GM23338 (cell line): Measurements from ENCODE around the gene ZNF792.
"Not testable (repeated sequence)": the region's sequence is repeated elsewhere in the genome, so short reads cannot be mapped to it uniquely, and the experiment has no call there.

Experiments
- CREB1 ChIP-seq: fragments of 250-450 bp; sonication (Bioruptor Pico); IDR thresholded peaks from 2 replicates; pipeline ENCODE4 v1.5.0; 2020; ENCODE audit warnings: low read depth, mild to moderate bottlenecking, moderate library complexity
- EZH2 ChIP-seq: fragments of 200-600 bp; sonication (generic); IDR thresholded peaks from one replicate; pipeline ENCODE4 v1.8.0; 2017; ENCODE audit warnings: antibody characterized with exemption, mild to moderate bottlenecking, low read depth; ENCODE audit not compliant: unreplicated experiment
- EZH2phosphoT487 ChIP-seq: fragments of 200-600 bp; sonication (generic); IDR thresholded peaks from one replicate; pipeline ENCODE4 v1.8.1; 2018; ENCODE audit warnings: antibody characterized with exemption; ENCODE audit not compliant: unreplicated experiment
- JUNB ChIP-seq: IDR thresholded peaks from one replicate; pipeline ENCODE4 v1.6.1; 2016; ENCODE audit warnings: antibody characterized with exemption; ENCODE audit not compliant: unreplicated experiment
- POLR2AphosphoS5 ChIP-seq: IDR thresholded peaks from 2 replicates; pipeline ENCODE4 v1.6.1; 2016; ENCODE audit warnings: antibody characterized with exemption, low read depth
- ZNF114 ChIP-seq: fragments of 250-450 bp; sonication (Bioruptor Pico); IDR thresholded peaks from 2 replicates; pipeline ENCODE4 v1.5.0; 2020; ENCODE audit warnings: mild to moderate bottlenecking, moderate library complexity
- ZNF331 ChIP-seq: fragments of 250-450 bp; sonication (Bioruptor Pico); IDR thresholded peaks from 2 replicates; pipeline ENCODE4 v1.5.0; 2020; ENCODE audit warnings: low read depth, mild to moderate bottlenecking, moderate library complexity
- TF ChIP-seq, protein P1 (sequence below), 2 experiments: fragments of 200-600 bp in 1 of 2; sonication (generic) in 1 of 2; conservative IDR thresholded peaks; 2 replicates each; pipeline versions ENCODE4 v1.5.1 to v1.6.1; 2016 to 2017; ENCODE audit warnings: antibody characterized with exemption in 2 of 2, low read depth in 2 of 2, mild to moderate bottlenecking in 2 of 2, moderate library complexity in 1 of 2
- TF ChIP-seq, protein P2 (sequence below): IDR thresholded peaks from one replicate; pipeline ENCODE4 v1.6.1; 2018; ENCODE audit warnings: antibody characterized with exemption; ENCODE audit not compliant: unreplicated experiment
- TF ChIP-seq, protein P3 (sequence below): fragments of 250-450 bp; sonication (Bioruptor Pico); IDR thresholded peaks from 2 replicates; pipeline ENCODE4 v1.5.0; 2020; ENCODE audit warnings: mild to moderate bottlenecking, moderate library complexity
- TF ChIP-seq, protein P4 (sequence below): IDR thresholded peaks from 2 replicates; pipeline ENCODE4 v1.6.1; 2016; ENCODE audit warnings: antibody characterized with exemption

DNA sequence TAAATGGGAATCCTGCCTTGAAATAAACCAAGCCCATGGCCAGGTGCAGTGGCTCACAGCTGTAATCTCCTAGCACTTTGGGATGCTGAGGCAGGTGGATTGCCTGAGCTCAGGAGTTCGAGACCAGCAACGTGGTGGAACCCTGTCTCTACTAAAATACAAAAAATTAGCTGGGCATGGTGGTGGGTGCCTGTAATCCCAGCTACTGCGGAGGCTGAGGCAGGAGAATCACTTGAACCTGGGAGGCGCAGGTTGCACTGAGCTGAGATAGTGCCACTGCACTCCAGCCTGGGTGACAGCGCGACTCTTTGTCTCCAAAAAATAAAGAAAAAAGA lies 41.9 kb upstream of the ZNF792 start:
- TF ChIP-seq, protein P1, sequence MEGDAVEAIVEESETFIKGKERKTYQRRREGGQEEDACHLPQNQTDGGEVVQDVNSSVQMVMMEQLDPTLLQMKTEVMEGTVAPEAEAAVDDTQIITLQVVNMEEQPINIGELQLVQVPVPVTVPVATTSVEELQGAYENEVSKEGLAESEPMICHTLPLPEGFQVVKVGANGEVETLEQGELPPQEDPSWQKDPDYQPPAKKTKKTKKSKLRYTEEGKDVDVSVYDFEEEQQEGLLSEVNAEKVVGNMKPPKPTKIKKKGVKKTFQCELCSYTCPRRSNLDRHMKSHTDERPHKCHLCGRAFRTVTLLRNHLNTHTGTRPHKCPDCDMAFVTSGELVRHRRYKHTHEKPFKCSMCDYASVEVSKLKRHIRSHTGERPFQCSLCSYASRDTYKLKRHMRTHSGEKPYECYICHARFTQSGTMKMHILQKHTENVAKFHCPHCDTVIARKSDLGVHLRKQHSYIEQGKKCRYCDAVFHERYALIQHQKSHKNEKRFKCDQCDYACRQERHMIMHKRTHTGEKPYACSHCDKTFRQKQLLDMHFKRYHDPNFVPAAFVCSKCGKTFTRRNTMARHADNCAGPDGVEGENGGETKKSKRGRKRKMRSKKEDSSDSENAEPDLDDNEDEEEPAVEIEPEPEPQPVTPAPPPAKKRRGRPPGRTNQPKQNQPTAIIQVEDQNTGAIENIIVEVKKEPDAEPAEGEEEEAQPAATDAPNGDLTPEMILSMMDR (conservative IDR thresholded peaks at IDR 0.05; ENCODE audit: low read depth in 2 of 2): not testable (repeated sequence)
- TF ChIP-seq EZH2; EZH2phosphoT487; CREB1 (CRISPR knock-in tag); POLR2AphosphoS5; JUNB; ZNF114 (CRISPR knock-in tag); ZNF331 (CRISPR knock-in tag): not testable (repeated sequence)
- TF ChIP-seq, protein P2, sequence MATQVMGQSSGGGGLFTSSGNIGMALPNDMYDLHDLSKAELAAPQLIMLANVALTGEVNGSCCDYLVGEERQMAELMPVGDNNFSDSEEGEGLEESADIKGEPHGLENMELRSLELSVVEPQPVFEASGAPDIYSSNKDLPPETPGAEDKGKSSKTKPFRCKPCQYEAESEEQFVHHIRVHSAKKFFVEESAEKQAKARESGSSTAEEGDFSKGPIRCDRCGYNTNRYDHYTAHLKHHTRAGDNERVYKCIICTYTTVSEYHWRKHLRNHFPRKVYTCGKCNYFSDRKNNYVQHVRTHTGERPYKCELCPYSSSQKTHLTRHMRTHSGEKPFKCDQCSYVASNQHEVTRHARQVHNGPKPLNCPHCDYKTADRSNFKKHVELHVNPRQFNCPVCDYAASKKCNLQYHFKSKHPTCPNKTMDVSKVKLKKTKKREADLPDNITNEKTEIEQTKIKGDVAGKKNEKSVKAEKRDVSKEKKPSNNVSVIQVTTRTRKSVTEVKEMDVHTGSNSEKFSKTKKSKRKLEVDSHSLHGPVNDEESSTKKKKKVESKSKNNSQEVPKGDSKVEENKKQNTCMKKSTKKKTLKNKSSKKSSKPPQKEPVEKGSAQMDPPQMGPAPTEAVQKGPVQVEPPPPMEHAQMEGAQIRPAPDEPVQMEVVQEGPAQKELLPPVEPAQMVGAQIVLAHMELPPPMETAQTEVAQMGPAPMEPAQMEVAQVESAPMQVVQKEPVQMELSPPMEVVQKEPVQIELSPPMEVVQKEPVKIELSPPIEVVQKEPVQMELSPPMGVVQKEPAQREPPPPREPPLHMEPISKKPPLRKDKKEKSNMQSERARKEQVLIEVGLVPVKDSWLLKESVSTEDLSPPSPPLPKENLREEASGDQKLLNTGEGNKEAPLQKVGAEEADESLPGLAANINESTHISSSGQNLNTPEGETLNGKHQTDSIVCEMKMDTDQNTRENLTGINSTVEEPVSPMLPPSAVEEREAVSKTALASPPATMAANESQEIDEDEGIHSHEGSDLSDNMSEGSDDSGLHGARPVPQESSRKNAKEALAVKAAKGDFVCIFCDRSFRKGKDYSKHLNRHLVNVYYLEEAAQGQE: not testable (repeated sequence)
- TF ChIP-seq, protein P3, sequence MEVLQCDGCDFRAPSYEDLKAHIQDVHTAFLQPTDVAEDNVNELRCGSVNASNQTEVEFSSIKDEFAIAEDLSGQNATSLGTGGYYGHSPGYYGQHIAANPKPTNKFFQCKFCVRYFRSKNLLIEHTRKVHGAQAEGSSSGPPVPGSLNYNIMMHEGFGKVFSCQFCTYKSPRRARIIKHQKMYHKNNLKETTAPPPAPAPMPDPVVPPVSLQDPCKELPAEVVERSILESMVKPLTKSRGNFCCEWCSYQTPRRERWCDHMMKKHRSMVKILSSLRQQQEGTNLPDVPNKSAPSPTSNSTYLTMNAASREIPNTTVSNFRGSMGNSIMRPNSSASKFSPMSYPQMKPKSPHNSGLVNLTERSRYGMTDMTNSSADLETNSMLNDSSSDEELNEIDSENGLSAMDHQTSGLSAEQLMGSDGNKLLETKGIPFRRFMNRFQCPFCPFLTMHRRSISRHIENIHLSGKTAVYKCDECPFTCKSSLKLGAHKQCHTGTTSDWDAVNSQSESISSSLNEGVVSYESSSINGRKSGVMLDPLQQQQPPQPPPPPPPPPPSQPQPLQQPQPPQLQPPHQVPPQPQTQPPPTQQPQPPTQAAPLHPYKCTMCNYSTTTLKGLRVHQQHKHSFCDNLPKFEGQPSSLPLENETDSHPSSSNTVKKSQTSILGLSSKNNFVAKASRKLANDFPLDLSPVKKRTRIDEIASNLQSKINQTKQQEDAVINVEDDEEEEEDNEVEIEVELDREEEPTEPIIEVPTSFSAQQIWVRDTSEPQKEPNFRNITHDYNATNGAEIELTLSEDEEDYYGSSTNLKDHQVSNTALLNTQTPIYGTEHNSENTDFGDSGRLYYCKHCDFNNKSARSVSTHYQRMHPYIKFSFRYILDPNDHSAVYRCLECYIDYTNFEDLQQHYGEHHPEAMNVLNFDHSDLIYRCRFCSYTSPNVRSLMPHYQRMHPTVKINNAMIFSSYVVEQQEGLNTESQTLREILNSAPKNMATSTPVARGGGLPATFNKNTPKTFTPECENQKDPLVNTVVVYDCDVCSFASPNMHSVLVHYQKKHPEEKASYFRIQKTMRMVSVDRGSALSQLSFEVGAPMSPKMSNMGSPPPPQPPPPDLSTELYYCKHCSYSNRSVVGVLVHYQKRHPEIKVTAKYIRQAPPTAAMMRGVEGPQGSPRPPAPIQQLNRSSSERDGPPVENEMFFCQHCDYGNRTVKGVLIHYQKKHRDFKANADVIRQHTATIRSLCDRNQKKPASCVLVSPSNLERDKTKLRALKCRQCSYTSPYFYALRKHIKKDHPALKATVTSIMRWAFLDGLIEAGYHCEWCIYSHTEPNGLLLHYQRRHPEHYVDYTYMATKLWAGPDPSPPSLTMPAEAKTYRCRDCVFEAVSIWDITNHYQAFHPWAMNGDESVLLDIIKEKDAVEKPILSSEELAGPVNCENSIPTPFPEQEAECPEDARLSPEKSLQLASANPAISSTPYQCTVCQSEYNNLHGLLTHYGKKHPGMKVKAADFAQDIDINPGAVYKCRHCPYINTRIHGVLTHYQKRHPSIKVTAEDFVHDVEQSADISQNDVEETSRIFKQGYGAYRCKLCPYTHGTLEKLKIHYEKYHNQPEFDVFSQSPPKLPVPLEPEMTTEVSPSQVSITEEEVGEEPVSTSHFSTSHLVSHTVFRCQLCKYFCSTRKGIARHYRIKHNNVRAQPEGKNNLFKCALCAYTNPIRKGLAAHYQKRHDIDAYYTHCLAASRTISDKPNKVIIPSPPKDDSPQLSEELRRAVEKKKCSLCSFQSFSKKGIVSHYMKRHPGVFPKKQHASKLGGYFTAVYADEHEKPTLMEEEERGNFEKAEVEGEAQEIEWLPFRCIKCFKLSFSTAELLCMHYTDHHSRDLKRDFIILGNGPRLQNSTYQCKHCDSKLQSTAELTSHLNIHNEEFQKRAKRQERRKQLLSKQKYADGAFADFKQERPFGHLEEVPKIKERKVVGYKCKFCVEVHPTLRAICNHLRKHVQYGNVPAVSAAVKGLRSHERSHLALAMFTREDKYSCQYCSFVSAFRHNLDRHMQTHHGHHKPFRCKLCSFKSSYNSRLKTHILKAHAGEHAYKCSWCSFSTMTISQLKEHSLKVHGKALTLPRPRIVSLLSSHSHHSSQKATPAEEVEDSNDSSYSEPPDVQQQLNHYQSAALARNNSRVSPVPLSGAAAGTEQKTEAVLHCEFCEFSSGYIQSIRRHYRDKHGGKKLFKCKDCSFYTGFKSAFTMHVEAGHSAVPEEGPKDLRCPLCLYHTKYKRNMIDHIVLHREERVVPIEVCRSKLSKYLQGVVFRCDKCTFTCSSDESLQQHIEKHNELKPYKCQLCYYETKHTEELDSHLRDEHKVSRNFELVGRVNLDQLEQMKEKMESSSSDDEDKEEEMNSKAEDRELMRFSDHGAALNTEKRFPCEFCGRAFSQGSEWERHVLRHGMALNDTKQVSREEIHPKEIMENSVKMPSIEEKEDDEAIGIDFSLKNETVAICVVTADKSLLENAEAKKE (CRISPR knock-in tag): not testable (repeated sequence)
- TF ChIP-seq, protein P4, sequence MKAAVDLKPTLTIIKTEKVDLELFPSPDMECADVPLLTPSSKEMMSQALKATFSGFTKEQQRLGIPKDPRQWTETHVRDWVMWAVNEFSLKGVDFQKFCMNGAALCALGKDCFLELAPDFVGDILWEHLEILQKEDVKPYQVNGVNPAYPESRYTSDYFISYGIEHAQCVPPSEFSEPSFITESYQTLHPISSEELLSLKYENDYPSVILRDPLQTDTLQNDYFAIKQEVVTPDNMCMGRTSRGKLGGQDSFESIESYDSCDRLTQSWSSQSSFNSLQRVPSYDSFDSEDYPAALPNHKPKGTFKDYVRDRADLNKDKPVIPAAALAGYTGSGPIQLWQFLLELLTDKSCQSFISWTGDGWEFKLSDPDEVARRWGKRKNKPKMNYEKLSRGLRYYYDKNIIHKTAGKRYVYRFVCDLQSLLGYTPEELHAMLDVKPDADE: not testable (repeated sequence)
